CD1c-positive myeloid dendritic cell (primary cell): ENCODE data around the gene MYO5C.

Experiments
- DNase-seq: peaks from one replicate; pipeline ENCODE4 v3.0.0-alpha.2; 2016; ENCODE audit errors: extremely low spot score

Gene MYO5C

GRCh38 chr15:52278636-52279367, 16.8 kb downstream of the MYO5C start:
- no peak for DNase-seq

GRCh38 chr15:52278135-52278534, 17.5 kb downstream of the MYO5C start:
- no peak for DNase-seq

GRCh38 chr15:52277575-52277974, 18.0 kb downstream of the MYO5C start:
- DNase-seq = no peak

- no peak for DNase-seq
These were observed 19.3 kb downstream of the MYO5C start for GRCh38 chr15:52276256-52276770.

GRCh38 chr15:52263563-52264282, 31.9 kb downstream of the MYO5C start:
- DNase-seq = no peak

- no peak for DNase-seq
These were observed 33.2 kb downstream of the MYO5C start for GRCh38 chr15:52262364-52262763.

- DNase-seq = peak; percentile 73
These were observed 33.9 kb downstream of the MYO5C start for GRCh38 chr15:52261498-52262242.

- no peak for DNase-seq
These were observed 34.6 kb downstream of the MYO5C start for GRCh38 chr15:52261026-52261425.

GRCh38 chr15:52259503-52259902, 36.1 kb downstream of the MYO5C start:
- no peak for DNase-seq

GRCh38 chr15:52258461-52258860, 37.1 kb downstream of the MYO5C start:
- DNase-seq = no peak

- DNase-seq = no peak
These were observed 37.9 kb downstream of the MYO5C start for GRCh38 chr15:52257734-52258062.

GRCh38 chr15:52256930-52257733, 38.5 kb downstream of the MYO5C start:
- no peak for DNase-seq

- peak; percentile 86 for DNase-seq
These were observed 39.2 kb downstream of the MYO5C start for GRCh38 chr15:52256366-52256765.

- no peak for DNase-seq
These were observed 39.7 kb downstream of the MYO5C start for GRCh38 chr15:52255935-52256334.

- peak; percentile 41 for DNase-seq
These were observed 40.6 kb downstream of the MYO5C start for GRCh38 chr15:52255008-52255407.

- peak; percentile 11 for DNase-seq
These were observed 41.2 kb downstream of the MYO5C start for GRCh38 chr15:52254391-52254790.

- peak; percentile 75 for DNase-seq
These were observed 42.8 kb downstream of the MYO5C start for GRCh38 chr15:52252781-52253180.

GRCh38 chr15:52251144-52251860, 44.3 kb downstream of the MYO5C start:
- no peak for DNase-seq

- peak; percentile 81 for DNase-seq
These were observed 48.1 kb downstream of the MYO5C start for GRCh38 chr15:52247461-52247860.

GRCh38 chr15:52246686-52247431, 48.7 kb downstream of the MYO5C start:
- DNase-seq = peak; percentile 89
